Keratinocyte (primary cell): ENCODE data around the gene GNG2. TPM values are rescaled to one million over a fixed set of nuclear protein-coding genes. Genes with fewer than 3 reads are reported as not detected.

Experiments used
- DNase-seq: peaks from one replicate; pipeline ENCODE4 v3.0.0-alpha.2; 2011; ENCODE audit warnings: low read depth, missing footprints, low spot score
- FAIRE-seq: peaks from 2 replicates; lab custom pipeline; 2011; peaks lifted over from hg19 to GRCh38; lab: Jason Lieb, UNC
- H2AFZ ChIP-seq: 2 replicates; pipeline ENCODE4 v1.6.0; 2012; ENCODE audit warnings: low read length, control low read depth, inconsistent platforms; ENCODE audit not compliant: control insufficient read depth
- H3K27ac ChIP-seq: 2 replicates; pipeline ENCODE4 v1.5.1; 2011; ENCODE audit warnings: low read length; ENCODE audit not compliant: control insufficient read depth, insufficient read depth
- H3K27me3 ChIP-seq: 3 replicates; pipeline ENCODE4 v1.6.0; 2011; ENCODE audit warnings: low read length; ENCODE audit not compliant: control insufficient read depth, insufficient read depth; ENCODE audit errors: extremely low read depth
- H3K36me3 ChIP-seq, 2 experiments: 2 replicates in 1 of 2; 3 replicates in 1 of 2; pipeline ENCODE4 v1.5.1; 2011; ENCODE audit warnings: low read length in 2 of 2, mild to moderate bottlenecking in 1 of 2; ENCODE audit not compliant: control insufficient read depth in 2 of 2, insufficient read depth in 2 of 2; ENCODE audit errors: extremely low read depth in 1 of 2
- H3K4me1 ChIP-seq: 3 replicates; pipeline ENCODE4 v1.5.1; 2011; ENCODE audit warnings: low read length; ENCODE audit not compliant: control insufficient read depth, insufficient read depth; ENCODE audit errors: extremely low read depth
- H3K4me2 ChIP-seq: 3 replicates; pipeline ENCODE4 v1.6.0; 2011; ENCODE audit warnings: low read depth, low read length; ENCODE audit not compliant: control insufficient read depth, insufficient read depth; ENCODE audit errors: extremely low read depth
- H3K4me3 ChIP-seq, 3 experiments: fragments of 200-600 bp in 1 of 3; sonication (generic) in 1 of 3; 2 replicates in 2 of 3; 3 replicates in 1 of 3; pipeline ENCODE4 v1.5.1; 2011 to 2016; ENCODE audit warnings: low read length in 3 of 3, mild to moderate bottlenecking in 3 of 3, control low read depth in 2 of 3, inconsistent platforms in 1 of 3, low read depth in 1 of 3, mixed read lengths in 1 of 3, mixed run types in 1 of 3, moderate library complexity in 1 of 3; ENCODE audit not compliant: control insufficient read depth in 2 of 3, insufficient read depth in 2 of 3; ENCODE audit errors: extremely low read depth in 1 of 3
- H3K79me2 ChIP-seq: 2 replicates; pipeline ENCODE4 v1.6.0; 2012; ENCODE audit warnings: low read length; ENCODE audit not compliant: control insufficient read depth, insufficient read depth
- H3K9ac ChIP-seq: 3 replicates; pipeline ENCODE4 v1.6.0; 2011; ENCODE audit warnings: low read length; ENCODE audit not compliant: control insufficient read depth, insufficient read depth; ENCODE audit errors: extremely low read depth
- H3K9me1 ChIP-seq: 3 replicates; pipeline ENCODE4 v1.6.0; 2011; ENCODE audit warnings: low read length; ENCODE audit not compliant: control insufficient read depth, insufficient read depth; ENCODE audit errors: extremely low read depth
- H3K9me3 ChIP-seq: 2 replicates; pipeline ENCODE4 v1.5.1; 2012; ENCODE audit warnings: low read depth, low read length; ENCODE audit not compliant: control insufficient read depth
- H4K20me1 ChIP-seq: 3 replicates; pipeline ENCODE4 v1.6.0; 2011; ENCODE audit warnings: low read length; ENCODE audit not compliant: control insufficient read depth, insufficient read depth; ENCODE audit errors: extremely low read depth
- EZH2 ChIP-seq: IDR thresholded peaks from one replicate; pipeline ENCODE4 v1.6.1; 2012; ENCODE audit warnings: inconsistent platforms, mild to moderate bottlenecking, low read length, moderate library complexity
- dilution Hi-C: fragments of 300-500 bp; cut with MboI; formaldehyde crosslinking; loops from one replicate; pipeline ENCODE4 v1.7.0; 2020; ENCODE audit warnings: low sequenced_read_pairs; ENCODE audit not compliant: extremely low pct_ligation_motif_present
- polyA plus RNA-seq, 5 experiments: library from polyadenylated mRNA; depleted of rRNA in 3 of 5; stranded (reverse) in 3 of 5; stranded (forward) in 1 of 5; unstranded in 1 of 5; fragments of >200 nt; gene quantifications; 1 replicate in 1 of 5; 2 replicates in 3 of 5; 3 replicates in 1 of 5; pipeline versions ENCODE4 v1.2.1 to v1.2.3, GENCODE V29; 2011 to 2012; ENCODE audit warnings: missing spikeins in 2 of 5, low read depth in 1 of 5, low replicate concordance in 1 of 5
- TF ChIP-seq, protein P1 (sequence below), 3 experiments: IDR thresholded peaks in 1 of 3; conservative IDR thresholded peaks in 1 of 3; optimal IDR thresholded peaks in 1 of 3; 2 replicates in 2 of 3; 3 replicates in 1 of 3; pipeline versions ENCODE3 to v1.5.1; 2011; ENCODE audit warnings: low read length in 3 of 3, mild to moderate bottlenecking in 3 of 3, moderate library complexity in 2 of 3, control low read depth in 1 of 3, inconsistent platforms in 1 of 3; ENCODE audit not compliant: insufficient read depth in 2 of 3; ENCODE audit errors: extremely low read depth in 1 of 3

GNG2 gene
- polyA plus RNA-seq, 1 donor (not counting 4 experiments of a cell fraction or from before 2014, with no cell fraction given) = 0.28 TPM

DNA sequence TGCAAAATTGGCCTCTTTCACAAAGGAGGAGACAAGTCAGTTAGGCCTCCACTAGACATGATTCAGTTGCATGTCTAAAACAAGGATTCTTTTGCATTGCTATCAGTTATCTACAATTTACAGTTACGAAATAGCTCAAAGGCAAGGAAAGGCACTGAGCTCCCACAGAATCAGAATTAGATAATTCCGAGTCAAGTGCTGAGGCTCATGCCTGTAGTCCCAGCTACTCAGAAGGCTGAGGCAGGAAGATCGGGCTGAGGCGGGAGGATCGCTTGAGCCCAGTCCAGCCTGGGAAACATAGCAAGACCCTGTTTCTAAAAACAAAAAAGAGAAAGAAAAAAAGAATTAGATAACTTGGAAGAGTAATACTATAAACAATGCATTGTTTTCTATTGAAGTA is 116.7 kb downstream of the GNG2 start:
- H3K36me3 ChIP-seq = no peaks in the 10 kb centered on the region
- no peaks in the 10 kb centered on the region for H4K20me1 ChIP-seq
- no peak overlapping the region for H3K4me2 ChIP-seq
- no peak overlapping the region for H3K4me3 ChIP-seq
- TF ChIP-seq, protein P1, sequence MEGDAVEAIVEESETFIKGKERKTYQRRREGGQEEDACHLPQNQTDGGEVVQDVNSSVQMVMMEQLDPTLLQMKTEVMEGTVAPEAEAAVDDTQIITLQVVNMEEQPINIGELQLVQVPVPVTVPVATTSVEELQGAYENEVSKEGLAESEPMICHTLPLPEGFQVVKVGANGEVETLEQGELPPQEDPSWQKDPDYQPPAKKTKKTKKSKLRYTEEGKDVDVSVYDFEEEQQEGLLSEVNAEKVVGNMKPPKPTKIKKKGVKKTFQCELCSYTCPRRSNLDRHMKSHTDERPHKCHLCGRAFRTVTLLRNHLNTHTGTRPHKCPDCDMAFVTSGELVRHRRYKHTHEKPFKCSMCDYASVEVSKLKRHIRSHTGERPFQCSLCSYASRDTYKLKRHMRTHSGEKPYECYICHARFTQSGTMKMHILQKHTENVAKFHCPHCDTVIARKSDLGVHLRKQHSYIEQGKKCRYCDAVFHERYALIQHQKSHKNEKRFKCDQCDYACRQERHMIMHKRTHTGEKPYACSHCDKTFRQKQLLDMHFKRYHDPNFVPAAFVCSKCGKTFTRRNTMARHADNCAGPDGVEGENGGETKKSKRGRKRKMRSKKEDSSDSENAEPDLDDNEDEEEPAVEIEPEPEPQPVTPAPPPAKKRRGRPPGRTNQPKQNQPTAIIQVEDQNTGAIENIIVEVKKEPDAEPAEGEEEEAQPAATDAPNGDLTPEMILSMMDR (optimal IDR thresholded peaks at IDR 0.05 in 1 of 3, IDR thresholded peaks at IDR 0.05 in 1 of 3, conservative IDR thresholded peaks at IDR 0.05 in 1 of 3; ENCODE audit: extremely low read depth in 1 of 3, insufficient read depth in 2 of 3, low read length in 3 of 3) = no peak
- no peak for TF ChIP-seq EZH2
- dilution Hi-C loops = no loop called here
- no peaks in the 10 kb centered on the region for H3K9me3 ChIP-seq
- no peak overlapping the region for H3K9ac ChIP-seq
- no peak for DNase-seq
- FAIRE-seq = no peak
- no peak overlapping the region for H3K27ac ChIP-seq
- no peaks in the 10 kb centered on the region for H3K79me2 ChIP-seq
- H3K27me3 ChIP-seq = peaks cover 5% of the 10 kb centered on the region
- no peaks in the 10 kb centered on the region for H3K4me1 ChIP-seq
- H3K9me1 ChIP-seq = no peaks in the 10 kb centered on the region
- no peak overlapping the region for H2AFZ ChIP-seq

- H3K4me3 ChIP-seq = no peak overlapping the region
- no peak overlapping the region for H2AFZ ChIP-seq
- FAIRE-seq = no peak
- peaks cover 5% of the 10 kb centered on the region for H3K27me3 ChIP-seq
- H3K4me1 ChIP-seq = no peaks in the 10 kb centered on the region
- no peaks in the 10 kb centered on the region for H3K79me2 ChIP-seq
- H3K4me2 ChIP-seq = no peak overlapping the region
- no peaks in the 10 kb centered on the region for H4K20me1 ChIP-seq
- dilution Hi-C loops = no loop called here
- H3K36me3 ChIP-seq = no peaks in the 10 kb centered on the region
- TF ChIP-seq, protein P1 (optimal IDR thresholded peaks at IDR 0.05 in 1 of 3, IDR thresholded peaks at IDR 0.05 in 1 of 3, conservative IDR thresholded peaks at IDR 0.05 in 1 of 3; ENCODE audit: extremely low read depth in 1 of 3, insufficient read depth in 2 of 3, low read length in 3 of 3) = no peak
- no peak for TF ChIP-seq EZH2
- H3K9ac ChIP-seq = no peak overlapping the region
- H3K9me3 ChIP-seq = no peaks in the 10 kb centered on the region
- no peaks in the 10 kb centered on the region for H3K9me1 ChIP-seq
- DNase-seq = no peak
- no peak overlapping the region for H3K27ac ChIP-seq
Measured at GRCh38 chr14:51978681-51979085, 118.3 kb downstream of the GNG2 start.
